ENCODE results near the gene ABHD15. TPM values are rescaled to one million over a fixed set of nuclear protein-coding genes. Genes with fewer than 3 reads are reported as not detected.

ABHD15 gene
- total RNA-seq, 4 donors from 2014 or later: 25.2 to 88.9 (median 30.6) TPM

GRCh38 chr17:29588562-29589411 lies 21.9 kb upstream of the ABHD15 start:
- no peak for TF ChIP-seq CTCF (IDR thresholded peaks at IDR 0.05; ENCODE audit: low read depth)

GRCh38 chr17:29588017-29588561 lies 21.3 kb upstream of the ABHD15 start:
- TF ChIP-seq CTCF (IDR thresholded peaks at IDR 0.05; ENCODE audit: low read depth): no peak

- no peak for TF ChIP-seq CTCF (IDR thresholded peaks at IDR 0.05; ENCODE audit: low read depth)
These were observed 20.8 kb upstream of the ABHD15 start for GRCh38 chr17:29587591-29587990.

- no peak for TF ChIP-seq CTCF (IDR thresholded peaks at IDR 0.05; ENCODE audit: low read depth)
These were observed 20.0 kb upstream of the ABHD15 start for GRCh38 chr17:29586676-29587469.

- TF ChIP-seq CTCF (IDR thresholded peaks at IDR 0.05; ENCODE audit: low read depth): no peak
These were observed 18.4 kb upstream of the ABHD15 start for GRCh38 chr17:29585080-29585751.

- TF ChIP-seq CTCF (IDR thresholded peaks at IDR 0.05; ENCODE audit: low read depth): no peak
These were observed 17.7 kb upstream of the ABHD15 start for GRCh38 chr17:29584452-29585079.

All from subcutaneous adipose tissue (tissue), 4 donors.